Smooth muscle cell of the brain vasculature (primary cell): ENCODE data around the gene MRFAP1.
A peak's percentile ranks its signal among the peaks of the same experiment; 100 is the strongest.
"Not testable (repeated sequence)": the region's sequence is repeated elsewhere in the genome, so short reads cannot be mapped to it uniquely, and the experiment has no call there.

ENCODE experiments used
- DNase-seq: peaks from one replicate; pipeline ENCODE4 v3.0.0-alpha.2; 2012; ENCODE audit warnings: low read depth, low spot score

MRFAP1 gene

DNA sequence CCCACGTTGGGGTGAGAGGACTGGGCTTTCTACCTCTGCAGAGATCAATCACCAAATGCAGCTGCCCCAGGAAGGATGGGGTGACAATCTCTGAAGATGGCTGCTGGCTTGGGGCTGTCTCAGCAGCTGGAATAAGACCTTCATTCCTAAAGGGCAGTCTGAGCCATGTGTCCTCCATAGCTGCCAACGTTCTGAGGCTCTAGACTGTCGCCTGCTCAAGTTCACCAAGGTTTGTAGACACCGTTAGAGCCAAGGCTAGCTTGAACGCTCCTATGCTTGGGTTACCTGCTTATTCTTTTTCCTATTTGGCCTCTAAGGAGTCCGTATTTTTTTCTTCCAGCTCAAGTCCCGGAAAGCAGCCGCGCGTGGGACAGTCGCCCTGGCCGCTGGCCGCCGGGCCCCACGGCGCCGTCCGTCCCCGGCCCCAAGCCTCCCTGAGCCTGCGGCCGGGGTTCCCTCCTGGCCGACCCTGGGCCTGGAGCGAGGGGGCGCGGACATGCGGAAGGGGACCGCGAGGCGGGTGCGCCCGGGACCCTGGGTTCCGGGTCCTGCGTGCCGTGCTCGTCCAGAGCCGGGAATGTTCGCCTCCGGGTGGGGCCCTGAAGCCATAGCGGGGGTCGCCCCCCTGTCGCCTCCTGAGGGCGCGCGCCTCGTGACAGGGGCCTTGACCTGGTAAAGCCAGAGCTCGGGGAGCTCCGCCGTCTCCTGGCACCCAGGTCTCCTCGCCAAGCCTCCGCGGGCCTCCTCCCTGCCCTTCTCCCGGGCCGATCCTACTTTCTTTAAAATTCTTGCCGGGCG, 23.3 kb downstream of the MRFAP1 start:
- DNase-seq, result no peak

DNA sequence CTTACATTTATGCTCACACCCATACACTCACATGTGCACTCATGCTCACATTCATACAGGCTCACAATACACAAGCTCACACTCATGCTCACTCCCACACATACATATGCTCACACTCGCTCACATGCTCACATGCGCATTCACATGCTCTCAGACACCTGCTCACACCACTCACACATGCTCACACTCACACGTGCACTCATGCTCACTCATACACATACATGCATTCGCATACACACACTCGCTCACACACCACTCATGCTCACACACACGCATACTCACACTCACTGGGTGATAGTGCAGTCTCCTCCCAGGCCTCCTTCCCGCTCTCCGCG, 24.8 kb downstream of the MRFAP1 start:
- no peak for DNase-seq

GRCh38 chr4:6668391-6668790, 27.9 kb downstream of the MRFAP1 start:
- no peak for DNase-seq

DNA sequence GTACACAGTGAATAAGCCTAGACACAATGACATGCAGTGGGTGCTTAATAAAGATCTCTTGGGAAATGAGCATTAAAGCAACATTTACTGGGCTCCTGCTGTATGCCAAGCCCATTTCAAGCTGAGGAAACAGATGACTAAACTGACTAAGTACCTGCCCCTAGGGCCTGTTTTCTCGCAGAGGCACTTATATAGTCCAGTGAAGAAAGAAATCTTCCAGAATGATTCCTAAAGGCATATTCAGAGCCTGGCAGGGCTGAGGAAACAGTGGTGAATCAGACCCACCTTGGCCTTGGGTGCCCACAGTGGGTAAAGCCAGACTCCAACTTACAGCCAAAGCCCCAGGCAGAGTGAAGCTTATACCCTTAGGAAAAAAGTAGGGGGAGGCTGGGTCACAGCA, 31.2 kb downstream of the MRFAP1 start:
- no peak for DNase-seq

DNA sequence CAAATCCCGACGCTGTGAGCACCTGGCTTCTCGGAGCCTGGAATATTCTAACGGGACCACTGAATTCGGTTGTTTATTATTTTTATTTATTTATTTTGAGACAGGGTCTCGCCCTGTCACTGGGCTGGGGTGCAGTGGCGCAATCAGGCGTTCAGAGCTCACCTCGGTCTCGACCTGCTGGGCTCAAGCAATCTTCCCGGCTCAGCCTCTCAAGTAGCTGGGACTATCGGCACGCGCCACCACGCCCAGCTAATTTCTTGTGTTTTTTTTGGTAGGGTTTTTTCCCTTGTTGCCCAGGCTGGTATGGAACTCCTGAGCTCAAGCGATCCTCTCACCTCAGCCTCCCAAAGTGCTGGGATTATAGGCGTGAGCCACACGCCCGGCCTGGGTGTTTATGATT, 31.6 kb downstream of the MRFAP1 start:
- no peak for DNase-seq

GRCh38 chr4:6672541-6673190, 32.2 kb downstream of the MRFAP1 start:
- DNase-seq, result not testable (repeated sequence)

DNA sequence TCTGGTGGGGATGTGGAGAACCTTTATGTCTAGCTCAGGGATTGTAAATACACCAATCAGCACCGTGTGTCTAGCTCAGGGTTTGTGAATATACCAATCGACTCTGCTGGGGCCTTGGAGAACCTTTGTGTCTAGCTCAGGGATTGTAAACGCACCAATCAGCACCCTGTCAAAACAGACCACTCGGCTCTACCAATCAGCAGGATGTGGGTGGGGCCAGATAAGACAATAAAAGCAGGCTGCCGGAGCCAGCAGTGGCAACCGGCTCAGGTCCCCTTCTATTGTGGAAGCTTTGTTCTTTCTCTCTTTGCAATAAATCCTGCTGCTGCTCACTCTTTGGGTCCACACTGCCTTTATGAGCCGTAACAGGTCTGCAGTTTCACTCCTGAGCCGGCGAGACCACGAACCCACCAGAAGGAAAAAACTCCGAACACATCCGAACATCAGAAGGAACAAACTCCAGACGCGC, 32.7 kb downstream of the MRFAP1 start:
- DNase-seq, result not testable (repeated sequence)

DNA sequence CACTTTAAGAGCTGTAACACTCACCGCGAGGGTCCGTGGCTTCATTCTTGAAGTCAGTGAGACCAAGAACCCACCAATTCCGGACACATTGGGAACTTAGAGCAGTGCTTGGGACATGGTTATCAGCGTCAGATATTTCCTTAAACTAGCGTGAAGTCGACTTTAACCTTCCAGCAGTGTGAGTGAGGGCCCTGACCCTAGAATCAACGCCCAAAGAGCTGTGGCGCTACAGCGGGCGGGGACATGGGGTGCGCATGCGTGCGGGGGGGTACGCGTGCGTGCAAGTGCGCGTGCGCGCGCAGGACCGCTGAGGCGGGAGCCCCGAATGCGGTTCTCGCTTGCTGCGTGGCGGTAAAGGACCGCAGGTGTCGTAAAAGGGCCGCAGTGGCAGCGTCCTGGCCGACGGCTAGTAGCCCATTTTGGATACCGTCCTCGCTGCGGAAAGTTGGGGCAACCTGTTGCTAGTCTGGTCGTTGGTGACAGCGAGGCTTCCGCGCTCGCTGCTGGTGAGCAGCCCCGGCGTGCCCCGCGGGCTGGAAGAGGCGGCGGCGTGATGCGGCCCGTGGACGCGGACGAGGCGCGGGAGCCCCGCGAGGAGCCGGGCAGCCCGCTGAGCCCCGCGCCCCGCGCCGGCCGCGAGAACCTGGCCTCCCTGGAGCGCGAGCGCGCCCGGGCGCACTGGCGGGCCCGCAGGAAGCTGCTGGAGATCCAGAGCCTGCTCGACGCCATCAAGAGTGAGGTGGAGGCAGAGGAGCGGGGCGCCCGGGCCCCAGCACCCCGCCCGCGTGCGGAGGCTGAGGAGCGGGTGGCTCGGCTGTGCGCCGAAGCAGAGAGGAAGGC, 33.4 kb downstream of the MRFAP1 start:
- DNase-seq, result peak; percentile 75

GRCh38 chr4:6674500-6675149, 34.1 kb downstream of the MRFAP1 start:
- DNase-seq, result no peak

- no peak for DNase-seq
These were observed 36.5 kb downstream of the MRFAP1 start for GRCh38 chr4:6676722-6677558.

- DNase-seq, result no peak
These were observed 40.0 kb downstream of the MRFAP1 start for GRCh38 chr4:6680372-6681034.

GRCh38 chr4:6681191-6681590, 40.7 kb downstream of the MRFAP1 start:
- no peak for DNase-seq

DNA sequence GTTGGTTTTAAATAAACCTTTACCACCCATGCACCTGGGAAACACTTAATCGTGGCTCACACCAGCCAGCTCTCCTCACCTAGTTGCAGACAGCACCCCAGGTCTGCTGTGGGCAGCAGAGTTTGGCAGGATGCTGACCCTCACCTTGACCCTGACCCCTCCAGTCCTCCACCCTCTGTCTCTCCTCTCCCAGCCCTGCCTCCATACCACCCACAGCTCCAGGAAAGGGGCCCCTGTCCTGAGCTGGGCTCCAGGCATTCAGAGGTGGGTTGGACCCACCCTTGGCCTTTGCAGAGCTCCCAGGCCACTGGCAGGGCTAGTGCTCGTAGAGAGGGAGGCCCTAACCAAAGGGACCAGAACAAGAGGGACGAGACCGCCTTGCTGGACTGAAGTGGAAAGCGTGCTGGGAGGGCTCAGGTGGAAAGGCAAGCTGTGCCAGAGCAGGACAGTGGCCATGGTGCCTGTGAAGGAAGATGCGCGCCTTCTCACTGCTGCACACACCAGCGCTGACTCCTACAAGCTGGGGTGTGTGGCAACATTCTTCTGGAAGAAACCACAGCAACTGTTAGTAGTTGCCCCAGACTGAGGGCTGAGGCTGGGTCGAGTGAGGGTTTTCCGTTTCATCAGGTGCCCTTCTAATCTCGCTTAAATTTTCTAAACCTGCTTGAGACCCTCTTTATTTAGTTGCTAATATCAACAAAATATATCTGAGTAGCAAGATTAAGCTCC, 42.5 kb downstream of the MRFAP1 start:
- no peak for DNase-seq

DNA sequence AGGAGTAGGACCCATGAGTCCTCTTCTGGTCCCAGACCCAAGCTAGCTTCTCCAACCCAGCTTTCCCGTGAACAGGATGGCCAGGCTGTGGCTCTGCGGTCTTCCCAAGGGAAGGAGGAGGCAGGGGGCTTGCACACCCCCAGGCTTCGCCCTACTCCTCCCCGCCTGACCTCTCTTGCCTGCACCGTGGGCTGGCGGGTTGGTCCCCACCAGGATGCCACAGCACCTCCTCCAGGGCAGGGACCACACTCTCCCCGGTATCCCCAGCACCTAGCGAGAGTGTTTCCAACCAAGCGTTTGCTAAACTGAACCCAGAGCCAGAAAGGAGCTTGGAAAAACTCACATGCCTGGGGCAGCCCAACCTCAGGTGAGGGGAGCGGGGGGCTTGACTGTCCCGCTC, 44.2 kb downstream of the MRFAP1 start:
- no peak for DNase-seq

GRCh38 chr4:6686104-6686787, 45.8 kb downstream of the MRFAP1 start:
- DNase-seq, result no peak

GRCh38 chr4:6687947-6688878, 47.7 kb downstream of the MRFAP1 start:
- no peak for DNase-seq

DNA sequence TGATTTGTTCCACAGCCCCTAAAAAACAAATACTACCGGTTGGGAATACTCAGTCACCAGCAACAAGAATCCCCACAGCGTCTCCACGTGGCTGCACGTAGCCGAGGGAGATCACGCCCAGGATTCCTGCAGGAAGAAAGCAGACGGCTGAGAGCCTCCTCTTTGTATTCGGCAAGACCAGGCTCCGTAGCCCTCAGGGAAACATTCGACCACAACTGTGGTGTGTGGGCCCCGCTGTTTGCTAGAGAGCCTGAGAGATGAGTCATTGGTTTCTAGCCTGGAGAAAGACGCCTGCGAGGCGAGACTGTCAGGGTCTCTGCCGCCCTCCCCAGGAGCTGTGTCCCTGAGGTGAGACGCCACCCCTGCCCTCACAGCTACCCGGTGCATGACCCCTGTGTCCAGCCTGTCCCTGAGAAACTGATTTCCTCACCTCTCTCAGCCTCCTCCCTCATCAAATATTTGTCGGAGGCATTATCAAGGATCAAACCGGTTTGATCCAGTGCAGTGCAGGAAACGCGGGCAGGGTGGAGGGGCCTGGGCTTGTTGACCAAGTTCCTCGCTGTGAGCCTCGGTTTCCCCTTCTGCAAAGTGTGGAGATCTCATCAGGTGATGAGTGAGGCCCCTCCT, 48.5 kb downstream of the MRFAP1 start:
- DNase-seq, result peak; percentile 88
